GM12878 (cell line): ENCODE results near the gene SLC22A23.

ENCODE experiments used
- CTCF ChIP-seq, 3 experiments: IDR thresholded peaks in 2 of 3; conservative IDR thresholded peaks in 1 of 3; 2 replicates each; pipeline ENCODE4 v1.5.1; 2011; ENCODE audit warnings: low read depth in 3 of 3, low read length in 3 of 3, mild to moderate bottlenecking in 3 of 3, control low read depth in 2 of 3, moderate library complexity in 2 of 3, inconsistent platforms in 1 of 3, mixed read lengths in 1 of 3; ENCODE audit not compliant: control insufficient read depth in 2 of 3, insufficient read depth in 1 of 3; ENCODE audit errors: extremely low read depth in 1 of 3
- EZH2 ChIP-seq: IDR thresholded peaks from 2 replicates; pipeline ENCODE4 v1.6.1; 2012; ENCODE audit warnings: low read depth, mild to moderate bottlenecking, control low read depth, inconsistent platforms, low read length, borderline replicate concordance; ENCODE audit not compliant: control insufficient read depth
- NR2C2 ChIP-seq: IDR thresholded peaks from 2 replicates; pipeline ENCODE4 v1.6.1; 2011; ENCODE audit warnings: borderline replicate concordance, low read depth; ENCODE audit not compliant: control insufficient read depth, insufficient read length
- RAD21 ChIP-seq: IDR thresholded peaks from 2 replicates; pipeline ENCODE4 v1.6.1; 2011; ENCODE audit warnings: mild to moderate bottlenecking, low read depth, low read length, moderate library complexity; ENCODE audit not compliant: insufficient read depth
- SMC3 ChIP-seq: IDR thresholded peaks from 2 replicates; pipeline ENCODE4 v1.6.1; 2011; ENCODE audit warnings: low read length, improper control_type of control experiment, borderline replicate concordance
- TF ChIP-seq, protein P1 (sequence below): IDR thresholded peaks from 2 replicates; pipeline ENCODE4 v1.6.1; 2012; ENCODE audit warnings: low read length, inconsistent platforms

GRCh38 chr6:3424185-3424927, 32.5 kb downstream of the SLC22A23 start:
- TF ChIP-seq EZH2, result no peak
- no peak for TF ChIP-seq CTCF (IDR thresholded peaks at IDR 0.05 in 2 of 3, conservative IDR thresholded peaks at IDR 0.05 in 1 of 3; ENCODE audit: control insufficient read depth in 2 of 3, extremely low read depth in 1 of 3, insufficient read depth in 1 of 3, low read depth in 3 of 3, low read length in 3 of 3)
- TF ChIP-seq NR2C2, result no peak
- TF ChIP-seq, protein P1, sequence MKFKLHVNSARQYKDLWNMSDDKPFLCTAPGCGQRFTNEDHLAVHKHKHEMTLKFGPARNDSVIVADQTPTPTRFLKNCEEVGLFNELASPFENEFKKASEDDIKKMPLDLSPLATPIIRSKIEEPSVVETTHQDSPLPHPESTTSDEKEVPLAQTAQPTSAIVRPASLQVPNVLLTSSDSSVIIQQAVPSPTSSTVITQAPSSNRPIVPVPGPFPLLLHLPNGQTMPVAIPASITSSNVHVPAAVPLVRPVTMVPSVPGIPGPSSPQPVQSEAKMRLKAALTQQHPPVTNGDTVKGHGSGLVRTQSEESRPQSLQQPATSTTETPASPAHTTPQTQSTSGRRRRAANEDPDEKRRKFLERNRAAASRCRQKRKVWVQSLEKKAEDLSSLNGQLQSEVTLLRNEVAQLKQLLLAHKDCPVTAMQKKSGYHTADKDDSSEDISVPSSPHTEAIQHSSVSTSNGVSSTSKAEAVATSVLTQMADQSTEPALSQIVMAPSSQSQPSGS, result no peak
- TF ChIP-seq RAD21, result no peak
- TF ChIP-seq SMC3, result no peak
